Measurements from ENCODE around the gene FAM240B. TPM values are rescaled to one million over a fixed set of nuclear protein-coding genes. Genes with fewer than 3 reads are reported as not detected.

FAM240B gene
- polyA plus RNA-seq, 4 donors = 0.21 to 0.29 TPM; not detected in 2

GRCh38 chr9:38705917-38706316, 14.0 kb downstream of the FAM240B start:
- DNase-seq (ENCODE audit: low read depth in 4 of 4, low spot score in 3 of 4) = no peak

DNA sequence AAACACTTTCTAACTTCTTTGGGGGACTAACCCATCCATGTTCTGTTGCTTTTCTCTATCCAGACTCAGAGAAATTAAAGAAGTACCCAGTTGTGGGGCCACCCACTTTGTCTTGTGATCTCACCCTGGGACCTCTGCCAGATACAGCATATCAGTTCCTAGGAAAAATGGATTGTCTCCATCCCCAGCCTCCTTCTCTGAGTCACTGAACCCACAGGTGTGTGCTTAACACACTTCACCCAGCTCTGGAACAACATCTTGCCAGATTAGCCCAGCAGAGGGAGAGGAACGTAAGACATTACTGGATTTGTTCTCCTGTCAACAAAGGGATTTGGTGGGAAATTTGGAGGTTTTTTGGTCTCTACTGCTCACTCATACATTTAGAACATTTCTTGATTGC, 19.2 kb downstream of the FAM240B start:
- DNase-seq (ENCODE audit: low read depth in 4 of 4, low spot score in 3 of 4) = no peak

DNA sequence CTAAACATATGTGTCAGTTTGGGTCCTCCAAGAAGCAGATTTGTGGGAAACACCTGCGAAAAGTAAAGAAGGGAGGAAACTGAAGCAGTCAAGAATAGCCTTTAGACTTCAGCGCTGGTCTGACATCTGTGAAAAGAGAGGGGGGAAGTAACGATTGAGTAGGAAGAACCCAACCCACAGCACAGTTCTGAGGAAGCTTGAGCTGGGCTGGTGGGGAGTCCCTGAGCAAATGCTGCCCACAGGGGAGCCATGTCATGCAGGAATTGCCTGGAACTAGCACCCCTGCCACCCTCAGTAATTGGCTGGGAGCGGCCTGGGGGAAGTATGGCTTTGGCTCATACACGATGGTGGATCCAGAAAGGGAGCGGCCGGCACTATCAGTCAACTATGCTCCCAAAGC, 20.6 kb downstream of the FAM240B start:
- DNase-seq (ENCODE audit: low read depth in 4 of 4, low spot score in 3 of 4) = no peak

GRCh38 chr9:38697776-38698300, 22.1 kb downstream of the FAM240B start:
- no peak for DNase-seq (ENCODE audit: low read depth in 4 of 4, low spot score in 3 of 4)

GRCh38 chr9:38696999-38697398, 22.9 kb downstream of the FAM240B start:
- no peak for DNase-seq (ENCODE audit: low read depth in 4 of 4, low spot score in 3 of 4)

GRCh38 chr9:38694676-38695075, 25.3 kb downstream of the FAM240B start:
- no peak for DNase-seq (ENCODE audit: low read depth in 4 of 4, low spot score in 3 of 4)

- DNase-seq (ENCODE audit: low read depth in 4 of 4, low spot score in 3 of 4) = no peak
Measured at GRCh38 chr9:38692707-38693106, 27.2 kb downstream of the FAM240B start.

- DNase-seq (ENCODE audit: low read depth in 4 of 4, low spot score in 3 of 4) = no peak
Measured at GRCh38 chr9:38690574-38690973, 29.4 kb downstream of the FAM240B start.

DNA sequence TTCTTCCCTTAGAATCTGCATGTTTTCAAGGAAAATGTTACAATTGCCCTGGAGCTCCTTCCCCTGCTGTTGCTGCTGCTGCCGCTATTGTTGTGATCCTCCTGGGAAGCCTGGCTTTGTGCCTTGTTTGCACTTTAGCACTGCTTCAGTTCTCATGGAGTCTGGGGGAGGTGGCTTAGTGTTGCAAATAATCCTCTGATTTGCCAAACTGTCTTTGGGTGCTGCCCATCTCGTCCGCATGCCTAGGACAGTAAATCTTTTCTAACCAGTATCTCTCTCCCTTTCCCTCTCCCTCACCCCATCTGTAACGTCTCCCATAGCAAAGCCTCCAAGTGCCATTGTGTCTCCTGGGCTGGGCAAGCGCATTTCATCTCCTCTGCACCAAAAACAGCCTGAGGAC, 30.3 kb downstream of the FAM240B start:
- no peak for DNase-seq (ENCODE audit: low read depth in 4 of 4, low spot score in 3 of 4)

DNA sequence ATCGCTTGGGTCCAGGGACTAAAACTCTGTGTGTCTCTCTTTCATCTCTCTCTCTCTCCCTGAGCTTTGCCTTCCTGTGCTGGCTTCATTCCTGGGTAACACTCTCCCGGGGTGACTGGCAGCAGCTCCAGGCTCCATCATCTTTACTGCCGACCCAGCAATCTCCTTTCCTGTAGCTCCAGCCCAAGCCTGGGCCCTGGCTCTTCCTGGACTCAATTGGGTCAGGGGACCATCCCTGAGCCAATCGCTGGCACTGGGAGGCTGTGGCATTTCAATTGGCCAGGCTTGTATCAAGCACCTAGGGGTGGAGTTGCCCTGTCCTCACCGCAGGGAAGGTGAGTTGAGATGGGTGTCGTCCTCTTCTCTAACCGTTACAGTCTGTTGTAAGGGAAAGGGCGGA, 31.9 kb downstream of the FAM240B start:
- no peak for DNase-seq (ENCODE audit: low read depth in 4 of 4, low spot score in 3 of 4)

DNA sequence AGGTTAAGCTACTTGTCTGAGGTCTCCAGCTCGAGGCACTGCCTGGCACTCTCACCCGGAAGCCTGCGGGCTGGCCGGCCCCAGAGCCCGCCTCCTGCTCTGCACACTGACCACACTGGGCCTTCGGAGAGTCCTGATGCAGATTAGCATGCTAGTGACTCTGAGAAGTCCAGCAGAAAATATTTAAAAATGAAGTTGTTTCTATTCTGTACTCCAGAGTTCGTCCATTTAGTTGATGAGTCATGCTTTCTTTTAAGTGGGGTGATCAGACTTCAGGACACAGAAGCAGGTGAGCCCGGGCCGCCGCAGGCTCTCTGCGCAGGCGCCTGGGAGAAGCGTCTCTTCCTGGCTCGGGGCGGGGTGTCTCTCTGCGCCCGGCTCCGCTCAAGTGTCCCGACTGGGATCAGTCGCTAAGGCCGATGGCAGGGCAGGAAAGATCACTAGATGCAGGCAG, 32.5 kb downstream of the FAM240B start:
- no peak for DNase-seq (ENCODE audit: low read depth in 4 of 4, low spot score in 3 of 4)

- no peak for DNase-seq (ENCODE audit: low read depth in 4 of 4, low spot score in 3 of 4)
Measured at GRCh38 chr9:38686933-38687332, 33.0 kb downstream of the FAM240B start.

GRCh38 chr9:38685535-38685934, 34.4 kb downstream of the FAM240B start:
- DNase-seq (ENCODE audit: low read depth in 4 of 4, low spot score in 3 of 4) = no peak

GRCh38 chr9:38683336-38683735, 36.6 kb downstream of the FAM240B start:
- DNase-seq (ENCODE audit: low read depth in 4 of 4, low spot score in 3 of 4) = no peak

DNA sequence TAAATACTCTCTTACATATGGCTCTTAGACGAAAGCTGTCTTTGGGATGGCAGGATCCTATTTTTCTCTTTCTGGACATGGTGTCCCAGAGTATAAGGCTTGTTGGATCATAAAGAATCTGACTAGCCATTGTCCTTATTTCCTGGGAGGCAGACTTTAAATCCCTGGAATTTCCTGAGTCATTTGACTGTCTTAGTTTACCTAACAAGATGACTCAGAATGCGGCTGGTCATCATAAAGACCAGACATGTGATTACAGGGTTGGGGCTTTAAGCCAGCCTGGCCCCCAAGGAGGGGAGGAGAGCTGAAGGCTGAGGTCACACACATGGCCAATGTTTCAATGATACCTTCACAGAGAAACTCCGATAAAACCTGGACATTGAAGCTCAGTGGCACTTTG, 37.2 kb downstream of the FAM240B start:
- no peak for DNase-seq (ENCODE audit: low read depth in 4 of 4, low spot score in 3 of 4)

- DNase-seq (ENCODE audit: low read depth in 4 of 4, low spot score in 3 of 4) = no peak
Measured at GRCh38 chr9:38681747-38682227, 38.1 kb downstream of the FAM240B start.

GRCh38 chr9:38680837-38681445, 39.0 kb downstream of the FAM240B start:
- DNase-seq (ENCODE audit: low read depth in 4 of 4, low spot score in 3 of 4) = no peak

GRCh38 chr9:38677660-38678303, 42.2 kb downstream of the FAM240B start:
- no peak for DNase-seq (ENCODE audit: low read depth in 4 of 4, low spot score in 3 of 4)

DNA sequence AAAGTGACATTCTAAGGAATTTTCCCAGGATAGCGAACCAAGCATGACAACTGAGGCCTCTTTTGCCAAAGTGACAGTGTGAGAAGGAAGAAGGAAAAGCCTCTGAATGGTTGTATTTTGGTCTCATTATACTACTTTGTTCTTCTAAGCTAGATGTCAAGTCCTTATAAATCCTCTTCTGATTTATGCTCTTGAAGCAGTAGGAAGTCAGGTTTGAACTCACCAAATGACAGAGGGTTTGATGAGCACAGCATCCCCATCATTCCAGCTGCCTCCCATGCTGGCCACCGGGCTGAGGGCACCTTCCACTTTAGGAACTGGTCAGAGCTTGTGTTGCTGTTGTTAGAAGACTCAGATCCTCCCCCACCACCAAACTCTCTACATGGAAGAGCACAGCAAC, 44.1 kb downstream of the FAM240B start:
- no peak for DNase-seq (ENCODE audit: low read depth in 4 of 4, low spot score in 3 of 4)

DNA sequence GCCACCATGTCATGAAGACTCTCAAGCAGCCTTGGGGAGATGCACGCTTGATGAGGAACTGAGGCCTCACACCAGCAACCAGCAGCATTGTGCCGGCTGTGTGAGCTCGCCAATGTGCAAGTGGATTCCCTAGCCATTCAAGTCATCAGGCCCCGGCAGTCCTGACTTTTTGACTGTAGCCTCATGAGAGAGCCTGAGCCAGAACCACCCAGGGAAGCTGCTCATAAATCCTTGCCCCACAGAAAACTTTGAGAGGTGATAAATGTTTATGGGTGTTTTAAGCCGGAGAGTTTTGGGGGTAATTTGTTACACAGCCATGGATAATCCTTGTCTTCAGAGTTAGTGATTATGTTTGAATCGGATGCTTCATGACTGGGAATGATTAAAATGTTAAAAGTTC, 44.7 kb downstream of the FAM240B start:
- DNase-seq (ENCODE audit: low read depth in 4 of 4, low spot score in 3 of 4) = no peak

DNA sequence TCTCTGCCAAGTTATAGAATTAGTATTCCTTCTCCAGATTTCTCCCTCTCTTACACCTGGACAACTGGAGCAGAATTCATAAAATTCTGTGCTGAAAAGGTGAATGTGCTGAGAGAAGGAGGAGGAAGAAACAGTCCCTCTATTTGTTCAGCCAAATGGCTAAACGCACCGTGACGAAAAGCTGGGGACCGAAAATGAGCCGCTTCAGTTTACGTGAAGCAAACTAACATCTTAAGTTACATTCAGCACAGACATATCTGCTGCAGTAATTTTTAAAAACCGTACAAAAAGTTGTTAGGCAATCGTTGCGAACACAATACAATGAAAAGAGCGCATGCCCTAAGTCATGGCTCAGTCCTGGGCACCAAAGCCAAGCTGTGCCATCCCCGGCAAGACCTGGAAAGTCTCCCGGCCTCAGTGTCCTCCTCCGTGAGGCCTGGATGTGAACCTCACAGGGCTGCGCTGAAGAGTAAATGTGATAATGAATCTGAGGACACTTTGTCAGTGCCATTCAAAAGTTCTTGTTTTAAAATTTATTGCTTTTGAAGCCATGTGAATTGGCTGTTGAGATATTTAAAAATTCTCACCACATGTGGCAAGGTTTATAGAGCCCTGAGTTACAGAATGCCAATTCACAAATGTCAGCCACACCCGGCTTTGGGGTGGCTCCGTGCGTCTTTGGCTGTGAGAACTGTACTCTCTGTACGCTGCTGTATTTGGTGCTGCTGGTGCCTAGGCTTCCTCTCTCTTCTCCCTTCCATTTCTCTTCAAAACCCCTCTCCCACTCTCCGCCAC, 46.3 kb downstream of the FAM240B start:
- DNase-seq (ENCODE audit: low read depth in 4 of 4, low spot score in 3 of 4) = no peak

All from left renal pelvis (tissue), 4 donors.